ENCODE results near the gene EIF3A.
"Not testable (repeated sequence)": the region's sequence is repeated elsewhere in the genome, so short reads cannot be mapped to it uniquely, and the experiment has no call there.

Gene EIF3A

DNA sequence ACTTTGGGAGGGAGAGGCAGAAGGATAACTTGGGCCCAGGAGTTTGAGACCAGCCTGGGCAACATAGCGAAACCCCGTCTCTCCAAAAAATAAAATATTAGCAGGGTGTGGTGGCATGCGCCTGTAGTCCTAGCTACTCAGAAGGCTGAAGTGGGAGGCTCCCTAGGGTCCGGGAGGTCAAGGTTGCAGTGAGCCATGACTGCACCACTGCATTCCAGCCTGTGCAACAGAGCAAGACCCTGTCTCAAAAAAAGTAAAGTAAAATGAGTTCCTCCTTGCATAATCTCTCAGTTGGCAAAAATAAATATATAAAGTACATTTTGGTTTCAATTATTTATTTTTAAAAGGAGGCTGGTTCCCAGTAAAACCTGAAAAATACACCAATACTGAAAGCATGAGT lies 39.3 kb downstream of the EIF3A start:
- DNase-seq = no peak

DNA sequence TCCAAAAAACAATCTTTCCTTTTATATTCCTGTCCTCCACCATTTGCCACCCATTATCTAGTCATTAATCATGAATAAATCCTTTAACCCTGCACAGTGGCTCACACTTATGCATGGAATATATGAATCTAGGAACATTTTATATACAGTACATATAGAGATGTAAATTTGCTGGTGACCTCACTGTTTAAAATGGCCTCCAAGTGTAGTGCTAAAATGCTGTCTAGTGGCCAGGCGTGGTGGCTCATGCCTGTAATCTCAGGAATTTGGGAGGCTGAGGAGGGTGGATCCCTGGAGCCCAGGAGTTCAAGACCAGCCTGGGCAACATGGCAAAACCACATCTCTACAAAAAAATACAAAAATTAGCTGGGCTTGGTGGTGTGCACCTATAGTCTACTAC lies 41.5 kb downstream of the EIF3A start:
- DNase-seq = no peak

DNA sequence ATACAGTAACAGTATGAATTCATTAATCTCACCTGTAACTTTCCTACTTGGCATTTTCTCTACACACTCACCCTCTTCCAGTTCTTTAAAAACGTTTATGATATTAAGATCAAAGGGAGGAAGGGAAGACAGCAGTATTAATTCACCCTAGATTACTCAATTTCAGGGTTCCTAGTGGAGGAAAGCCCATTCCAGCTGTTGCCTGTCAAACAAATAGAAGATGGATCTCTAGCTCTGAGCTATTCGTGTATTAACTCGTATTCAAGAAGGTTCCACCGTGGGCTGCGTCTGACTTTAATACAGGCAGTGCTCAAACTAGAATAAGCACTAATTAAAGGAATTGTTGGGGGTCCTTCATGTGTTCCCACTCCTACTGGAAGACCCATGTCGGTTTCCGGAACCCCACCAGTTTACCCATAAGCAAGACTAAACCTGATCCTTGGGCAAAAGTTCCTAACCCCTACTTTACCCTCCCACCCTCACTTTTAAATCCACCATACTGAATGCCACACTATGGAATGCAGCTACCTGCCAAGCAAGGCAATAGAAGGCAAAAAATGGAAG lies 49.0 kb downstream of the EIF3A start:
- DNase-seq = no peak

DNA sequence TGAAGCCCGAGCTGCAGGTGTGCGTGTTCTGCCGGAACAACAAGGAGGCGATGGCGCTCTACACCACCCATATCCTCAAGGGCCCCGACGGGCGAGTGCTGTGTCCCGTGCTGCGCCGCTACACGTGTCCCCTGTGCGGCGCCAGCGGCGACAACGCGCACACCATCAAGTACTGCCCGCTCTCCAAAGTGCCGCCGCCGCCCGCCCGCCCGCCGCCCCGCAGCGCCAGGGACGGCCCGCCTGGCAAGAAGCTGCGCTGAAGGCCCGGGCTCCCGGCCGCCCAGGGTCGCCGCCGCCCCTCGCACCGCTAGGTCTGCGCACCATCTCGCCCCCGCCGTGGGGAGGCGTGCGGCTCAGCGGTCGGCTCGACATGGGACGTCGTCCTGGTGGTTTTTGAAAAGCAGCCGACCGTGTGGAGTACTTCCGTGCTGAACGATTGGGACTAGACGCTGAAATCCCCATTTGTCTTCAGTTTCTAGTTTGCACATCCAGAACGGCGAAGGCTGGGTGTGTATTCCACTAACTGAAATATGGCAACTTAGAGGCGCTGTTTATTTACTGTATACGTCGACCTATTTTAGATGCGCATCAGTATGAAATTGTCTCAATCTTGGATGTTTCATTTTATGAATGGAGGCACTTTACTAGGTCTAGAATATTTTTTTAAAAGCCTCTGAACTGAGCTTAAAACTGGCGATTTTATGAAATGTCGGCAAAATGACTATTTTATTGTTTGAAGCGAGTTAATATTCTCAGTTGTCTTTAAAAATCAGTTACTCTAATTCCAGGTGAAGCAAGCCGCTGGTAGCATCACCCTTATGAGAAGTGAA lies 50.0 kb downstream of the EIF3A start:
- DNase-seq = peak; percentile 15

DNA sequence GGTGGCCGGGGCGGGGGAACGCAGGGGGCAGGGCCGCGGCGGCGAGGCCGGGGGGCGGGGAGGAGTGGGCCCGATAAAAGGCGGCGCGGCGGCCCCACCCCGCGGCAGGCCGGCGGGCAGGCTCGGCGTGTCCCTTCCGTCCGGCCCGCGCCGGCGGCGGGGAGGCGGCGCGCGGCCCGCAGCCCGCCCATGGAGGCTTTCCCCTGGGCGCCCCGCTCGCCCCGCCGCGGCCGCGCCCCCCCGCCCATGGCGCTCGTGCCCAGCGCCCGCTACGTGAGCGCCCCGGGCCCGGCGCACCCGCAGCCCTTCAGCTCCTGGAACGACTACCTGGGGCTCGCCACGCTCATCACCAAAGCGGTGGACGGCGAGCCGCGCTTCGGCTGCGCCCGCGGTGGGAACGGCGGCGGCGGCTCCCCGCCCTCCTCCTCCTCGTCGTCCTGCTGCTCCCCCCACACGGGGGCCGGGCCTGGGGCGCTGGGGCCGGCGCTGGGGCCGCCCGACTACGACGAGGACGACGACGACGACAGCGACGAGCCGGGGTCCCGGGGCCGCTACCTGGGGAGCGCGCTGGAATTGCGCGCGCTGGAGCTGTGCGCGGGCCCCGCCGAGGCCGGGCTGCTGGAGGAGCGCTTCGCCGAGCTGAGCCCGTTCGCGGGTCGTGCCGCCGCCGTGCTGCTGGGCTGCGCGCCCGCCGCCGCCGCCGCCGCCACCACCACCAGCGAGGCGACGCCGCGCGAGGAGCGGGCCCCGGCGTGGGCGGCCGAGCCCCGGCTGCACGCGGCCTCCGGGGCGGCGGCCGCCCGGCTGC lies 50.8 kb downstream of the EIF3A start, which contains the start of gene NANOS1:
NANOS1 (plus strand) TSS at position 102 of the 808 bp plus-strand sequence; CDS start at position 190, 88 bp downstream.
- peak; percentile 53 for DNase-seq

DNA sequence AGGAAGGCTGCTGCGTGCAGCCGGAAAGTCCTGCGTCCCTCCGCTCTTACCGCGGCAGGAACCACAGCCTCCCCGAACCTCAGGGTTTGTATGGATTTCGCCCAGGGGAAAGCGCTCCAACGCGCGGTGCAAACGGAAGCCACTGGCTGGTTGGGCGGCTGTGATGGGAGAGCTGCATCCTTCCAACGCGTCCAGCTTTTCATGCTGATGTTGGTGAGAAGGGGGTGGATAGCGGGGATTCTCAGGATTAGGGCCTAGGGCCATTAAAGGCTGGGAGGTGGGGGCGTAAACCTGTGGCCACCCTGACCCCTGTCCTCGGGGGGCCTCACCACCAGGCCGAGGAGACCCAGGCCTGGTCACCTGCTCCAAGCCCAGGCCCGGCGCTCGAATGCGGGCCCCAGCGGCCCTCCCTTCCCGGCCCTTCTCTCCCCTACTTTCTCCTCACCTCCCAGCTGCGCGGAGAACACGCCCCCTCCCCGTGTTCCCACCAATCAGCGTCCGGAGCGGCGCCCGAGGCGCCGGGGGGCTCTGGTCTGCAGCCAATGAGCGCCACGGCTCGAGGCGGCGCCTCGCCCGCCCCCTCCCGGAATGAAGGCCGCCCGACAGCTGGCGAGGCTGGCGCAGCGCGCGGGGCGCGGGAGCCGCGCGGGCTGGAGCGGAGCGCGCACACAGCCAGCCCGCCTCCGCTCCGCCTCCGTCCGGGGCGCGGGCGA lies 51.6 kb downstream of the EIF3A start:
- peak; percentile 88 for DNase-seq

DNA sequence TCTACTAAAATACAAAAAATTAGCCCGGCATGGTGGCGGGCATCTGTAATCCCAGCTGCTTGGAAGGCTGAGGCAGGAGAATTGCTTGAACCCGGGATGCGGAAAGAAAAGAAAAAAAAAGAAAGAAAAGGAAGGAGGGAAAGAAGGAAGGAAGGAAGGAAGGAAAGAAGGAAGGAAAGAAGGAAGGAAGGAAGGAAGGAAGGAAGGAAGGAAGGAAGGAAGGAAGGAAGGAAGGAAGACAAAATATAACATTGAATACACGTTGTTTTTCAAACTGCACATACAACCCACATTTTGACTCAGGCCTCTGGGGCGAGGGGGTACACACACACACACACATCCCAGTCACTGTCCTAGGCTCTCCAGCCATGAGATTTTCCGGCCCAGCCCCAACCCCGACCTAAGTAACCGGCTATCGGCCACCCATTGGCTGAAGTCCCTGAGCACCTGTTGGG lies 52.1 kb downstream of the EIF3A start:
- DNase-seq = not testable (repeated sequence)

DNA sequence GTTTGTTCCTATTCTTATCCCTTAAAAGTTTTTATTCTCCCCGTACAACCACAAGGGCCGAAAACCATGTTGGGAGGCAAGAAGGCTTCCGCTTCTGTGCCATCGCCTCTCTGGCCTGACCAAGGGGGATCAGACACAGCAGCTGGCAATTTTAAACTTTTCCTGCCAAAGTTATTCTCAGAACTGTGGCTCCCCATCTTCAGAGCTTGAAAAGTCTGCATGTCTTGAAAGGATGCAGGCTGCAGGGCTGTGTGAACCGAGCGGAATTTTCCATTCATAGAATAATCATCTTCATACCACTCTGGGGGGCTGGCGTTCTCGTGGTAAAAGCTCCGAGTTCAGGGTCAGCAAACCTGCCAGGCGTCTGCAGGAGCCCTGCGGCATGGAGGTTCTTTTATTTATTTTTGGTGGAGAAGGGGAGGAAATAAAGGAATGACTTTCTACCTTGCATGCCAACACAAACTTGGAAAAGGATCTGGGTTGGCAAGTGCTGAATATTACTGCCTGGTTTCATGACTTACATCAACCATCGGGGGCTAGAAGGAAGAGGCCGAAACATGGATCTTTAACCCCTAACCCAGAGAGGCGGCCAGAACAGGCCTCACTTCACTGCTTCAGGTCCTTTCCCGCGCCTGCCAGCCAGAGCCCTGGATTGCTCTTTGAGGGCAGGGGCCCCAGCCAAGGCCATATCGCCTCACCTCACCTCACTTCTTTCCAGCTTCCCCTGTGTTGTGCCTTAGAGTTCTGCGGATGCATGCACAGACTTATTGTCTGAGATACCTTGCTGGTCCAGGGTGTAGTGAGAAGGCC lies 54.1 kb downstream of the EIF3A start:
- no peak for DNase-seq

DNA sequence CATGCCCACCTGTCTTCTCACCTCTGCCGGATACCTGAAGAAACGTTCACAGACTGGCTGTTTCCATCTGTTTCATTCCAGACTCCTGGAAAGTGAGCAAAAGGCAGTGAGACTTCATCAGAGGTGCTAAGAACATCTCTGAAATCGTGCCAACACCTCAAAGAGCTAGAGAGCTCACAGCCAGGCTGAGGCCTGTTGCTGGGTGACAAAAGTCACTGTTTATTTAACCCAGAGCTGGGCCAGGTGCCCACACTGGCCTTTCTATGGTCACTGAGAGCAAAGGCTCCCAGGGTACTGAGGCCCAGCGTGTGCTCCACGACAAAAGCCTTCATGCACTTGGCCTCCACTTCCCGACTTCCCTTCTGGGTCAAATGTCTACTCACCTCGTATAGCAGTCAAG lies 54.8 kb downstream of the EIF3A start:
- peak; percentile 1 for DNase-seq

DNA sequence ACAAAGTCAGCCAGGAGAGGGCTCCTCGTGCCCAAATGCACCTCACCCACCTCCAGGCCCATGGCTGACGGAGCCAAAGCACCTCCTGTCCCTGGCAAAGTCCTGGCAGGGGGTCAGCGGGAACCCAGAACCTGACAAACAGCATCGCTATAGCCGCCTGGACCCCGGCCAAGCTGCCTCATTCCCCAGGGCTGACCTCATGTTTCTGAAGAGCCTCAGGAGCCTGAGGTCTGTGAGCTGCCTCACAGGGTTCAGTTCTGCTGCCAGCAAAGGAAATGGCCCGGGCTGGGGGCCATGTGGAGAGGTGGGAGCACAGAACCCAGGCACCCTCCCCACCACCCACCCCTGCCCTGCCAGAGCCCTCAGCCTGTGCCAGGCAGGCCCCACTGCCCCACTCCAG lies 55.3 kb downstream of the EIF3A start:
- peak; percentile 4 for DNase-seq

DNA sequence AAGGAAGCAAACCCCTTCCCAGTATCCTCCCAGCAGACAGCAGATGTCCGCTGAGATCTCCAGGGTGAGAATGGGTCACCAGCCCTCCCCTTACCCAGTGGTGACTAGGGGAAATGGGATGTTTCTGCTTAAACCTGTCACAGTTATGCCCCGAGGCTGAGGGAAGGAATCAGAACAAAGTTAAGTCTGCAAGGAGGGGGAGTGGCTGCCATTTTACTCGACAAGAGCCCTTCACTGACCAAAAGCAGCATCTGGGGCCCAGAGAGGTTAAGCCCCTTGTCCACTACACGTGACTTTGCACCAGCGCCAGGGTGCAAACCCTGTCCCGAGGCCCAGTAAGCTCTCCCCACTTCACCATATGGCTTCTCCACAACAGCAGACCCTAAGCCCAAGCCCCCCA lies 55.7 kb downstream of the EIF3A start:
- DNase-seq = no peak

DNA sequence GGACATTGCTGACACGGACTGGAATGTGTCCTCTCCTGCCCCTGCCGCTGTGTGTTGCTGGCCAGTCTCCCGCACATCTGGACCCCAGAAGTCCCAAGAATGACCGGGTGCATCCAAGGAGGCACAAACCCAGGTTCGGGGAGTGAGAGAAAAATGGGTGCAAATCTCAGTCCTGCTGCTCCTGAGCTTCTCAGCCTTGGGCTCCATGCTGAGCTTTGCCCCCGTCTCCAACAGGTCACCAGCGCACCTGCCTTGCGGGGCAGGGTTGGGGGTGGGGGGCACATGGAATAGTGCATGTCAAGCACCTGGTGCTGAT lies 57.1 kb downstream of the EIF3A start:
- no peak for DNase-seq

DNA sequence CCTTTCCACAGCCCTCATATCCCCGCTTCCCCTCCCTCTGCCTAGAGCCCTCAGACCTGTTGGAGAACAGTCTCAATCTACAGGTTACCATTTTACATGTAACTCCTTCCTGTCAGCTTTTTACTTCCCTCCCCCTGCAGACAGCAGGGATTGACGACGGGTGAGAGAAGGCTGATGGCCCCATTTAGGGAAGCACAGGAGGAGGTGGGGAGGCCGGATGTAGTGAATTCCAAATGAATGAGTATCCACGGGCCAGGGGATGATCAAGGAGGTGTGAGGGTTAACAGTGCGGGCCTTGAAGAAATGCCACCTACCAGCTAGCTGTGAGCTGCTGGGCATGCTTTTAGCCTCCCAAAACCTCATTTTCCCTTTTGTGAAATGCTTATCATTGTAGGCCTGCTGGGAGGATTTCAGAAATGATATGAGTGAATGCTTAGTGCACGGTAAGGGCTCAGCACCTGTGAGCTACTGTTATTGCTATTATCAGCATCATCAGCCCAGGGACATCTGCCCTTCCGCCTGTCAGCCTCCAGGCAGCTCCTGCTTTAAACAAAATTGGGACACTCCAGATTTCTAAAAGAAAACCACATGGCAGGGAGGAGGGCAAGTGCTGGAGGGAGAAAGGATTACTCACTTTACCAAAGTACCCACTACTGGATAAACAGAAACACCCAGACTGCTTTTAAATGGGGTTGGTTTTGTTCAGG lies 57.6 kb downstream of the EIF3A start:
- DNase-seq = no peak

DNA sequence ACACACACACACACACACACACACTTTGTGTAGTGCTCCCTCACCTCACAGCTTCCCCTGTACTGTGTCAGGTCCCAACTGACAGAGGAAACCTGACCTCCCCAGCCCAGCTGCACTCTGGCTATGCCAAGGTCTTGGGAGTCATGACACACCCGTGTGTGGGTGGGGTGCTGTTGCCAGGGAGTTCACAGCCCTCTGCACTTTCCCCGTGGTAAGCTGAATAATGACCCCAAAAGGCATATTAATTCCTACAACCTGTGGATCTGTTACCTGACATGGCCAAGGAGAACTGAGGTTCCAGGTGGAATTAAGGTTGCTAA lies 60.0 kb downstream of the EIF3A start:
- no peak for DNase-seq

DNA sequence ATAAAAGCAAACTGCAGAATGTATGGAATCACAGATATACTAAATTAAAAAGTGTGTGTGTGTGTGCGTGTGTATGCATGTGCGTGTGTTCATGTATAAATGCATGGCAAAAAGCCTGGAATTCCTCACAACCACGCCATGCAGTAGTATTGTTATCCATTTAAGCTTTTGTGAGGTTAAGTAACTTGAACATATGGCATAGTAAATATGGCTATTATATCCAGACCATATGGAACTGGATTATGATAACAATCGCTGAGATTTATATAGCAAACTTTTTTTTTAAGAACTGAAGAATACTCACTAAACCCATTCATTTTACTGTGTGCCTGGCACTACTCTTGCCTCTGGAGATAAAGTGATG lies 73.4 kb downstream of the EIF3A start:
- DNase-seq = no peak

DNA sequence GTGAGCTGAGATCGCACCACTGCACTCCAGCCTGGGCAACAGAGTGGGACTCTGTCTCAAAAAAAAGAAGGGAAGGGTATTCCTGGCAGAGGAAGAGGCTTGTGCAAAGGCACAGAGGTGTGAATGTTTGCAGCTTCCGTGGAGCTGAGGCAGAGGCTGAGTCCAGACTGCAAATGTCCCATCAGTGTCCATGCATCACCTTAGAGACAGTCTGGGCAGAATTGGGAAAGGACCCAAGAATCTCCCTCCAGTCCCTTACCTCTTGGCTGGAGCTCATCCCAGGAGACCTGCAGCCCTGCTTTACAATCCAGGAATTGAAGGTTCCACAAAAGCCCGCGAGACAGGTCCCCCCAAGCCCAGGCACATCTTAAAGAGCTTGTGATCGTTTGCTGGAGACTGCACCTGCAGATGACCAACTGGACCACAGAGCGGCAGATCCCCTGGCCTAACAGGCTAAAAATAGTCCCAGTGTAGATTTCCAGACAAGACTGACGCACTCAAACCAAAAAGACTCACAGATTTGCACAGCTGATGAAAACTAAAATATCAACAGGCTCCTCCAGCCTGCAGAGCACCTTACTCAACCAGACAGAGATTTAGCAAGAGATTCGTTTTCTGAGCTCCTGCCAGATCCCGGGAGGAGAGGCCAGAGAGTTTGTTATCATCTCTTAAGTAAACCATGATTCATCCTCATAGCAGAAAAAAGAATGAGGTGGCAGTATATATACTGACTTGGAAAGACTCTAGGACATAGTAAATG lies 74.0 kb downstream of the EIF3A start:
- no peak for DNase-seq

DNA sequence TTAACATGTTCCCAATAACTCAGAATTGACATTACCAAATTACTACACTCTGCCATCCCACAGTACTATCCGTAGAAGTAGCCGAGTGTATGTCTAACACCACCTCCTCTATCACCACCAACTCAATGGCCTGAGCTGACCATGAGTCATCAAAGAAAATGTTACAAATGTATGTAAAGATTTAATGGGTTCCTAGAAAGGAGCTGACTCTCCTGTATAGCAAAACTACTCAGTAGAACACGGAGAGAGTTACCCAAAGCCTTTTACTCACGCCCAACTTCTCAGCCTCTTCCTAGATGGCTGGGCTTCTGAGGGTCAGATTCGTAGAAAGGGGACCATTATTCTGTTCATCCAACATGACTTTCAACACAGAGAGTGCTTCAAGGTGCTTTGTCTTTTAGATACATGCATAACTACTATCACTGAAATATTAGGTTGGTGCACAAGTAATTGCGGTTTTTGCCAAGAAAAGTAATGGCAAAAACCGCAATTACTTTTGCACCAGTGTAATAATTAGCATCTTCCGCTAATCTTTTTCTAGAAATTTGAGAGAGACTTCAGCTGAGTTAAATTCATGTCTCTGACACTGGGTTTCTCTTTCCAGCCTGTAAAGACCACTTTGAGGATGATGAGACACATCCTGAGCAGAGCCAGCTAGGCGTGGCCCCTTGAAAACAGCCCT lies 75.1 kb downstream of the EIF3A start:
- DNase-seq = no peak

DNA sequence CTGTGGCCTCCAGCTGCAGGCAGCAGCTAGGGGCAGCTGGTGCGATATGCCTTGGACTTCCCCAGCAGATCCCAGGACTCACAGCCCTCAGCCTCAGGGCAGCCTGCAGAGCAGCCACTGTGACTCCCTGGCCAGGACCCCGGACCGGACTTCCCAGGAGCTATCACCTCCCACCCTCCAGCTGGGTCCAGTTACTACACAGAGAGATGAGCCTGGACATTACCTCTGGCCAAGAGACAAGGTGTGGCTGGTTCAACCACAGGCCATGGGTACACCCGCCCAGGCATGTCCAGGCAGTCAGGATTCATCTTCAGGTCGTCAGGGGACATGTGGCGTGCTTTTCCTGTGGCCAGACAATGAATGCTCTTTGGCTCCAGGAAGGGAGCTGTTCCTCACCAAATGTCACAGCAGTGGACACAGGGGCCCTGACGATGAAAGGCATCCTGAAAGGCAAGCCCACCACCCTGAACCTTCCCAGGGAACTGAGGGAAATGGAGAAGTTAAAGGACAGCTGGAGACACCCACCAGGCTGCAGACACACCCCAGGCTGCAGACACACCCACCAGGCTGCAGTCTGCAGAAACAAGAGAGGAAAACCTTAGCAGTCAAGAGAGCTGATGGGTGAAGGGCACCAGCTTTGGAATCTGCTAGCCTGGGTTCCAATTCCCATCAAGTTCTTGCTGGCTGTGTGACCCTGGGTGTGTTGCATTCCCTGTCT lies 76.9 kb downstream of the EIF3A start:
- DNase-seq = no peak

DNA sequence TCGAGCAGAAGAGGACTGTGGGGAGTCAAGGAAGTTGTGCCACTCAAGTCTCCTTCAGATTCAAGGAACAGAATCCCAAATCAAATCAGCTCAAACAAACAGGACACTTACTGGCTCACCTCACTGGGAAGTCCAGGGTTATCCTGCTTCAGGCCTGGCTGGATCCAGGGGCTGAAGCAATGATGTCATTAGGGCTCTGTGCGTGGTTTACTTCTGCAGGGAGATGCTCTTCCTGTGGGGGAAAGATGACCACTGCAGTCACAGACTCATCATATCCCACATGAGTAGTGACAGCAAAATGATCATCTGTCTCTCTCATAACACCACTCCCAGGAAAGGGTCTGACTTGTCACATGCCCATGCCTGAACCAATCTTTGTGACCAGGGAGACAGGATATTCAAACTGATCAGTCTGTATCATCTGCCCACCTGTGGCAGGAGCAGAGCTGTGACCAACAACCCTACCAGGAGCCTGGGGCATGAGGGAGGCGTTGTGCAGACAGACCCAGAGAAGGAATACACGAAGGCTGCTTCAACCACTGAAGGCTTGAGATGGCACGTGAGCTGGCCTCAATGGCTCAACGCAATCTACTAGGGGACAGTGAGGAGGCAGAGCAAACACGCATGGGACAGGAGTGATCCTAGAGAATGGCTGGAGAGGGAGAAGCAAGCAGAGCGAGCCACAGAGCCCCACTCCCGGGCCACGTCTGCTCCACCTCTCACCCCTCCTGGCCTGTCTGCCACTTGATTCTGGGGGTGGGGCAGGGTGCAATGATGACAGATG lies 78.7 kb downstream of the EIF3A start:
- DNase-seq = no peak

Data from NCI-H774 (cell line).